ENCODE measurements around the gene PCDHGA10.

GRCh38 chr5:141431286-141431685 is 18.5 kb downstream of the PCDHGA10 start:
- no peak for TF ChIP-seq POLR2A (IDR thresholded peaks at IDR 0.05)
- TF ChIP-seq, protein P1, sequence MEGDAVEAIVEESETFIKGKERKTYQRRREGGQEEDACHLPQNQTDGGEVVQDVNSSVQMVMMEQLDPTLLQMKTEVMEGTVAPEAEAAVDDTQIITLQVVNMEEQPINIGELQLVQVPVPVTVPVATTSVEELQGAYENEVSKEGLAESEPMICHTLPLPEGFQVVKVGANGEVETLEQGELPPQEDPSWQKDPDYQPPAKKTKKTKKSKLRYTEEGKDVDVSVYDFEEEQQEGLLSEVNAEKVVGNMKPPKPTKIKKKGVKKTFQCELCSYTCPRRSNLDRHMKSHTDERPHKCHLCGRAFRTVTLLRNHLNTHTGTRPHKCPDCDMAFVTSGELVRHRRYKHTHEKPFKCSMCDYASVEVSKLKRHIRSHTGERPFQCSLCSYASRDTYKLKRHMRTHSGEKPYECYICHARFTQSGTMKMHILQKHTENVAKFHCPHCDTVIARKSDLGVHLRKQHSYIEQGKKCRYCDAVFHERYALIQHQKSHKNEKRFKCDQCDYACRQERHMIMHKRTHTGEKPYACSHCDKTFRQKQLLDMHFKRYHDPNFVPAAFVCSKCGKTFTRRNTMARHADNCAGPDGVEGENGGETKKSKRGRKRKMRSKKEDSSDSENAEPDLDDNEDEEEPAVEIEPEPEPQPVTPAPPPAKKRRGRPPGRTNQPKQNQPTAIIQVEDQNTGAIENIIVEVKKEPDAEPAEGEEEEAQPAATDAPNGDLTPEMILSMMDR (IDR thresholded peaks at IDR 0.05) = no peak
- no peak for TF ChIP-seq EP300 (IDR thresholded peaks at IDR 0.05)
- no peak for TF ChIP-seq POLR2AphosphoS5 (IDR thresholded peaks at IDR 0.05)

All from upper lobe of left lung (tissue), 4 donors.